Head of caudate nucleus (tissue), 42 donors: ENCODE data around the gene SDC3.

Source experiments
- DNase-seq, 42 donors: peaks; one replicate each; pipeline versions ENCODE4 v3.0.0 to v3.0.0-alpha.2; 2020 to 2021; ENCODE audit warnings: mixed read lengths in 7 of 42
- intact Hi-C: fragments of 100-400 bp; cut with DNase I; formaldehyde crosslinking; loops from one replicate; pipeline ENCODE4 v1.15.0; 2022

The SDC3 gene

GRCh38 chr1:30845237-30845903 is 63.2 kb downstream of the SDC3 start:
- intact Hi-C loops = no loop called here
- DNase-seq = no peak

- intact Hi-C loops = no loop called here
Measured at GRCh38 chr1:30844631-30845030, 63.9 kb downstream of the SDC3 start.

GRCh38 chr1:30842697-30843354 is 65.7 kb downstream of the SDC3 start:
- intact Hi-C loops = no loop called here
- DNase-seq = no peak

More at GRCh38 chr1:30844631-30845030, 63.9 kb downstream of the SDC3 start:
- no peak for DNase-seq

GRCh38 chr1:30840904-30841598 is 67.5 kb downstream of the SDC3 start:
- DNase-seq = peak in 1 of 42 donors; percentile 18
- intact Hi-C loops = no loop called here

- intact Hi-C loops = no loop called here
Measured at GRCh38 chr1:30839827-30840359, 68.7 kb downstream of the SDC3 start.

GRCh38 chr1:30838996-30839395 is 69.6 kb downstream of the SDC3 start:
- intact Hi-C loops = no loop called here
- DNase-seq = no peak

More at GRCh38 chr1:30839827-30840359, 68.7 kb downstream of the SDC3 start:
- no peak for DNase-seq

- intact Hi-C loops = no loop called here
- DNase-seq = no peak
Measured at GRCh38 chr1:30837653-30838052, 70.9 kb downstream of the SDC3 start.

GRCh38 chr1:30834253-30834652 is 74.3 kb downstream of the SDC3 start:
- no peak for DNase-seq
- intact Hi-C loops = no loop called here

- intact Hi-C loops = no loop called here
- no peak for DNase-seq
Measured at GRCh38 chr1:30830537-30830936, 78.0 kb downstream of the SDC3 start.

- intact Hi-C loops = no loop called here
- DNase-seq = no peak
Measured at GRCh38 chr1:30829889-30830288, 78.7 kb downstream of the SDC3 start.

GRCh38 chr1:30824736-30825429 is 83.7 kb downstream of the SDC3 start:
- no peak for DNase-seq
- intact Hi-C loops = no loop called here

- intact Hi-C loops = no loop called here
Measured at GRCh38 chr1:30823969-30824735, 84.4 kb downstream of the SDC3 start.

GRCh38 chr1:30823627-30823968 is 85.0 kb downstream of the SDC3 start:
- intact Hi-C loops = no loop called here
- peak in 6 of 42 donors; percentile 23 to 54 (median 32) for DNase-seq

More at GRCh38 chr1:30823969-30824735, 84.4 kb downstream of the SDC3 start:
- peak; percentile 95 to 99 (median 98) for DNase-seq

GRCh38 chr1:30822966-30823581 is 85.5 kb downstream of the SDC3 start:
- intact Hi-C loops = no loop called here
- peak in 2 of 42 donors; percentile 24 to 56 for DNase-seq

- DNase-seq = no peak
- intact Hi-C loops = no loop called here
Measured at GRCh38 chr1:30822006-30822405, 86.6 kb downstream of the SDC3 start.

- DNase-seq = peak in 17 of 42 donors; percentile 14 to 63 (median 40)
- intact Hi-C loops = no loop called here
Measured at GRCh38 chr1:30820299-30820698, 88.3 kb downstream of the SDC3 start.
